AG04450 (cell line): ENCODE data around the gene MBD6. TPM values are rescaled to one million over a fixed set of nuclear protein-coding genes. Genes with fewer than 3 reads are reported as not detected.

Experiments
- CTCF ChIA-PET: fragments of 300-600, 350-600 bp; formaldehyde crosslinking; extraction: SDS; loops from one replicate; lab custom pipeline; 2022; ENCODE audit warnings: antibody characterized with exemption, inconsistent platforms; lab: Charles Lee
- POLR2A ChIA-PET: fragments of 350-600 bp; formaldehyde crosslinking; extraction: SDS; loops from one replicate; lab custom pipeline; 2021; ENCODE audit warnings: antibody characterized with exemption, inconsistent platforms; lab: Yijun Ruan, JAX
- DNase-seq: peaks from one replicate; pipeline ENCODE4 v3.0.0-alpha.2; 2011; ENCODE audit warnings: low read depth, low spot score
- H3K27ac ChIP-seq: one replicate; pipeline ENCODE4 v1.5.1; 2012; ENCODE audit warnings: low read depth, low read length, control low read depth
- H3K27me3 ChIP-seq: one replicate; pipeline ENCODE4 v1.6.0; 2012; ENCODE audit warnings: low read length; ENCODE audit not compliant: control insufficient read depth, insufficient read depth
- H3K4me3 ChIP-seq: 2 replicates; pipeline ENCODE4 v1.5.1; 2011; ENCODE audit warnings: mild to moderate bottlenecking, low read depth, low read length, control low read depth
- H3K9me3 ChIP-seq: 2 replicates; pipeline ENCODE4 v1.5.1; 2012; ENCODE audit warnings: low read length; ENCODE audit not compliant: control insufficient read depth, insufficient read depth
- polyA plus RNA-seq: library from polyadenylated mRNA; depleted of rRNA; stranded (reverse); fragments of >200 nt; gene quantifications from 2 replicates; pipeline ENCODE4 v1.2.3, GENCODE V29; 2011
- TF ChIP-seq, protein P1 (sequence below): IDR thresholded peaks from 2 replicates; pipeline ENCODE4 v1.5.1; 2011; ENCODE audit warnings: low read depth, low read length, control low read depth, inconsistent platforms

Gene MBD6
- polyA plus RNA-seq, 1 experiment: 3.3 TPM

DNA sequence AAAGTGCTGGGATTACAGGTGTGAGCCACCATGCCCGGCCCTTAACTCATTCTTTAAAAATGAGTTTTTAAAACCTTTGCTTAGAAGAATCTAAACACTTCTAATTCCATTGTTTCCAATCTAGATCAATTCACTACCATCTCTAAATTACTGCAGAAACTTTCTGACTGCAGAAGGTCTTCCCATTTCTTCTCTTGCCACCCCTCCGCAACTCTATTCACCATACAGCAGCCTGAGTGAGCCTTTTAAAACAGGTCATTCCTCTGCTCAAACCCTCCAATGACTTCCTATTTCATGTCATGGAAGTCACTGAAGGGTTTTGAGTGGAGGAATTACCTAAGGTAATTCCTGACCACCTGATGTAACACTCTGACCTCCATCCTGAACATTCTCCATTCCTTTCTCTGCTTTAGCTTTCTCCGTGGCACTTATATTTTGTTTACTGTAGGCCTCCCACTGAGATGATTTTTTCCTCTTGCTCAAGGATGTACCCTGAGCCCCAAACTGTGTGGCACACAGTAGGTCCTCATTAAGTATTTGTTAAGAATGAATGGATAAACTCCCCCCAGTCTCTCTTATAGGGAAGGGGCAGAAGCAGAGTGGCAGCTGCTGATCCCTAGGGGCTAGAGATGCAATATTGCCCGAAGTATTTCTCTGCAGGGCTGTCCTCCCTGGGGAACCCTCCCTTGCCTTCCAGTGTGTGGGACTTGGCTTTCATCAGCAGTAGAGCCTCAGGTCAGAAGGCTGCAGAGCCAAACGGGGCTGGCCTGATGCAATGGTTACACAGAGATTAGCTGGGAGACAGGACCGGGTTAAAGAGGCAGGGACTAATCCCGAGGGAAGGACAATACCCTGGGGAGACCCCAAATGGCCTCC is 3.5 kb upstream of the MBD6 start:
- Histone ChIP-seq H3K27me3 (no peaks in the 10 kb centered on the region), H3K9me3 (peaks cover 5% of the 10 kb centered on the region; the same call in 1 of the 2 replicates), H3K27ac (peak overlapping the region; percentile 98), H3K4me3 (peak overlapping the region; percentile 100)
- no peak for DNase-seq
- ChIA-PET POLR2A (interaction anchor here (1.0 to 1.5 kb wide), 2 partner anchors 44 to 60 kb away, joined by 3 to 4 read pairs; no protein-coding TSS in a partner anchor), CTCF (interaction anchor here (1.0 kb wide), 1 partner anchor 60 kb away, joined by 4 read pairs; the partner anchor contains the start of gene GLI1)
- TF ChIP-seq, protein P1, sequence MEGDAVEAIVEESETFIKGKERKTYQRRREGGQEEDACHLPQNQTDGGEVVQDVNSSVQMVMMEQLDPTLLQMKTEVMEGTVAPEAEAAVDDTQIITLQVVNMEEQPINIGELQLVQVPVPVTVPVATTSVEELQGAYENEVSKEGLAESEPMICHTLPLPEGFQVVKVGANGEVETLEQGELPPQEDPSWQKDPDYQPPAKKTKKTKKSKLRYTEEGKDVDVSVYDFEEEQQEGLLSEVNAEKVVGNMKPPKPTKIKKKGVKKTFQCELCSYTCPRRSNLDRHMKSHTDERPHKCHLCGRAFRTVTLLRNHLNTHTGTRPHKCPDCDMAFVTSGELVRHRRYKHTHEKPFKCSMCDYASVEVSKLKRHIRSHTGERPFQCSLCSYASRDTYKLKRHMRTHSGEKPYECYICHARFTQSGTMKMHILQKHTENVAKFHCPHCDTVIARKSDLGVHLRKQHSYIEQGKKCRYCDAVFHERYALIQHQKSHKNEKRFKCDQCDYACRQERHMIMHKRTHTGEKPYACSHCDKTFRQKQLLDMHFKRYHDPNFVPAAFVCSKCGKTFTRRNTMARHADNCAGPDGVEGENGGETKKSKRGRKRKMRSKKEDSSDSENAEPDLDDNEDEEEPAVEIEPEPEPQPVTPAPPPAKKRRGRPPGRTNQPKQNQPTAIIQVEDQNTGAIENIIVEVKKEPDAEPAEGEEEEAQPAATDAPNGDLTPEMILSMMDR: no peak

DNA sequence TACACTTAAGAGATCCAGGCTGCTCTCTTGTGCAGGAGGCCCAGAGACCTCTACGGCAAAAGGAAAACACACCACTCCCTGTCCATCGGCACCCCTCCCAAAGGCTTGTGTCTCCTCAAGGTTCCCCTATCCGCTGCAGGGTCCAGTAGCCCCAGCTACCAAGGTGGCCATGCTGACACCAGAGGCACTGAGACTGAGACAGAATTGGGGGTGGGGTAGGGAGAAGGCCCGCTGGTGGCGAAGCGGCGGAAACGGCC is 2.9 kb upstream of the MBD6 start:
- H3K4me3 ChIP-seq: peak overlapping the region; percentile 100
- CTCF ChIA-PET: interaction anchor here (1.0 kb wide), 1 partner anchor 61 kb away, joined by 4 read pairs; the partner anchor contains the start of gene GLI1
- no peaks in the 10 kb centered on the region for H3K27me3 ChIP-seq
- peak overlapping the region; percentile 98 for H3K27ac ChIP-seq
- POLR2A ChIA-PET: interaction anchor here (0.7 to 1.5 kb wide), 7 partner anchors 18 to 91 kb away, joined by 3 to 10 read pairs (median 4); partner anchors contain the start of genes ARHGEF25 and DCTN2
- H3K9me3 ChIP-seq: peaks cover 5% of the 10 kb centered on the region; the same call in 1 of the 2 replicates
- TF ChIP-seq, protein P1: no peak
- DNase-seq: no peak

DNA sequence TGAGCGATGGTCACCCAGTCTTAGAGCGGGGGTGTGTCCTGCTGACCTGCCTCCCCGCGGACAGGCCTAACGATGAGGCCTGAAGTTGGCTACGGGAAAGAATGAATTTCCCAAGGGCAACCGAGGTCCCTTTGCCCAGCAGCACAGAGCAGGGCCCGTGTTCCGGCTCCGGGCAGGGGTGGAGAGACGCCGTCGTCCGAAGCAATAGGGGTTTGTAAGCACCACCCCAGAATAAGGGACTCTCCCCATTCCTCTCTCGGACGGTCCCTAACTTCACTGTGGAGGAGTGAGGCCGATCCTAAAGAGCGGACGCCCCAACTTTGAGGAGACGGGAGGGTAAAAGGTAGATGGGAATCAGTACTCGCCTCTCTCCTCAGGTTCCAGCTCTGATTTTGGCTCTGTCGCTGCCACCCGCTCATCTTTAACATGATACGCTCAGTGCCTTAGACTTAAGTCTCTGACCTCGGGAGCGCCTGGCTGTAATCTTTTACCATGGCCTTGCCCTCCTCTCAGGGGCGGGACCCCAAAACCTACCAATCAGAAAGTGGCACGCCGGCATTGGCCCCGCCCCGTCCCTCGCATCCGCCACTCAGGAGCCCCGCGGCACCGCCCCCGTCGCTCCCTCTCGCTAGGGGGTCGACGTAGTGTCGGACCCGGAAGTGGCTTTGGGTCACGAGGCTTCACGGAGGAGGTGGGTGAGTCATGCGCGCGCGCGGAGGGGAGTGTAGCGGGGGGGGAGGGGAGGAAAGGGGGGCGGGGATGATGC is 2.4 kb upstream of the MBD6 start, which contains the start of gene DDIT3:
TSS of gene DDIT3 (minus strand) at position 462 of the 766 bp plus-strand sequence. CDS start 3,108 bp downstream, outside the sequence.
- Histone ChIP-seq H3K9me3 (peaks cover 5% of the 10 kb centered on the region; the same call in 1 of the 2 replicates), H3K4me3 (peak within 1 kb of the TSS; percentile 100), H3K27me3 (no peaks in the 10 kb centered on the region), H3K27ac (peak within 1 kb of the TSS; percentile 98)
- TF ChIP-seq, protein P1: no peak
- CTCF ChIA-PET: interaction anchor here (1.1 kb wide), 1 partner anchor 62 kb away, joined by 5 read pairs; no protein-coding TSS in a partner anchor
- POLR2A ChIA-PET: interaction anchor here (0.6 to 1.5 kb wide), 8 partner anchors 17 to 1357 kb away, joined by 3 to 10 read pairs (median 4); partner anchors contain the start of genes ARHGEF25 and DCTN2
- DNase-seq: peak; percentile 98

DNA sequence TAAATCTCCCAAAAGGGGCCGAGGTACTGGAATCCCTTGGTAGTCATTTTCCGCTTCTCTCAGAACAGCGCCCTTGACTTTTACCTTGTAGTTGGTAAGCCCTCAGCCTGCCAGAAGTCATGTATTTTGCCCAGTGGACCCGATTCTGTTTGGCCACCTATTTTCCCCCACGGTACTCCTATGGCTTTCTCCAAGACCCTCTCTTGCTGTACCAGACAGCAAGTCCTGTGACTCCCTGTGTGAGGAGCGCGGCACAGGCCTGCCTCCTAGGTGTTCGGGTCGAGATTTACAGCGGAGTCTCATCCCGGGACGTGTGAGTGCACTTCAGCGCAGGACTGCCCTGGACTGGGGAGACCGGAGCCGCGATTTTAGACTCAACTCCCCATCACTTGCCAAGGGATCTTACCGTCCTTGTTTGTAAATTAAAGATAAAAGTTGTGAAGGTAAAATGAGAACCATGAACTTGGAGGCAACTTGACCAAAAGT is 1.1 kb upstream of the MBD6 start:
- no peak for DNase-seq
- Histone ChIP-seq H3K9me3 (peaks cover 5% of the 10 kb centered on the region; the same call in 1 of the 2 replicates), H3K27ac (peak overlapping the region; percentile 98), H3K4me3 (peak overlapping the region; percentile 13; the same call in 1 of the 2 replicates), H3K27me3 (no peaks in the 10 kb centered on the region)
- TF ChIP-seq, protein P1: no peak
- CTCF ChIA-PET: interaction anchor here (0.7 kb wide), 1 partner anchor 80 kb away, joined by 6 read pairs; no protein-coding TSS in a partner anchor
- POLR2A ChIA-PET: no interaction called here
